Keratinocyte (primary cell): ENCODE measurements around the gene SCLY. TPM values are rescaled to one million over a fixed set of nuclear protein-coding genes. Genes with fewer than 3 reads are reported as not detected.

Source experiments
- DNase-seq: peaks from one replicate; pipeline ENCODE4 v3.0.0-alpha.2; 2011; ENCODE audit warnings: low read depth, missing footprints, low spot score
- FAIRE-seq: peaks from 2 replicates; lab custom pipeline; 2011; peaks lifted over from hg19 to GRCh38; lab: Jason Lieb, UNC
- H2AFZ ChIP-seq: 2 replicates; pipeline ENCODE4 v1.6.0; 2012; ENCODE audit warnings: low read length, control low read depth, inconsistent platforms; ENCODE audit not compliant: control insufficient read depth
- H3K27ac ChIP-seq: 2 replicates; pipeline ENCODE4 v1.5.1; 2011; ENCODE audit warnings: low read length; ENCODE audit not compliant: control insufficient read depth, insufficient read depth
- H3K27me3 ChIP-seq: 3 replicates; pipeline ENCODE4 v1.6.0; 2011; ENCODE audit warnings: low read length; ENCODE audit not compliant: control insufficient read depth, insufficient read depth; ENCODE audit errors: extremely low read depth
- H3K36me3 ChIP-seq, 2 experiments: 2 replicates in 1 of 2; 3 replicates in 1 of 2; pipeline ENCODE4 v1.5.1; 2011; ENCODE audit warnings: low read length in 2 of 2, mild to moderate bottlenecking in 1 of 2; ENCODE audit not compliant: control insufficient read depth in 2 of 2, insufficient read depth in 2 of 2; ENCODE audit errors: extremely low read depth in 1 of 2
- H3K4me1 ChIP-seq: 3 replicates; pipeline ENCODE4 v1.5.1; 2011; ENCODE audit warnings: low read length; ENCODE audit not compliant: control insufficient read depth, insufficient read depth; ENCODE audit errors: extremely low read depth
- H3K4me2 ChIP-seq: 3 replicates; pipeline ENCODE4 v1.6.0; 2011; ENCODE audit warnings: low read depth, low read length; ENCODE audit not compliant: control insufficient read depth, insufficient read depth; ENCODE audit errors: extremely low read depth
- H3K4me3 ChIP-seq, 3 experiments: fragments of 200-600 bp in 1 of 3; sonication (generic) in 1 of 3; 2 replicates in 2 of 3; 3 replicates in 1 of 3; pipeline ENCODE4 v1.5.1; 2011 to 2016; ENCODE audit warnings: low read length in 3 of 3, mild to moderate bottlenecking in 3 of 3, control low read depth in 2 of 3, inconsistent platforms in 1 of 3, low read depth in 1 of 3, mixed read lengths in 1 of 3, mixed run types in 1 of 3, moderate library complexity in 1 of 3; ENCODE audit not compliant: control insufficient read depth in 2 of 3, insufficient read depth in 2 of 3; ENCODE audit errors: extremely low read depth in 1 of 3
- H3K79me2 ChIP-seq: 2 replicates; pipeline ENCODE4 v1.6.0; 2012; ENCODE audit warnings: low read length; ENCODE audit not compliant: control insufficient read depth, insufficient read depth
- H3K9ac ChIP-seq: 3 replicates; pipeline ENCODE4 v1.6.0; 2011; ENCODE audit warnings: low read length; ENCODE audit not compliant: control insufficient read depth, insufficient read depth; ENCODE audit errors: extremely low read depth
- H3K9me1 ChIP-seq: 3 replicates; pipeline ENCODE4 v1.6.0; 2011; ENCODE audit warnings: low read length; ENCODE audit not compliant: control insufficient read depth, insufficient read depth; ENCODE audit errors: extremely low read depth
- H3K9me3 ChIP-seq: 2 replicates; pipeline ENCODE4 v1.5.1; 2012; ENCODE audit warnings: low read depth, low read length; ENCODE audit not compliant: control insufficient read depth
- H4K20me1 ChIP-seq: 3 replicates; pipeline ENCODE4 v1.6.0; 2011; ENCODE audit warnings: low read length; ENCODE audit not compliant: control insufficient read depth, insufficient read depth; ENCODE audit errors: extremely low read depth
- CTCF ChIP-seq, 3 experiments: IDR thresholded peaks in 1 of 3; conservative IDR thresholded peaks in 1 of 3; optimal IDR thresholded peaks in 1 of 3; 2 replicates in 2 of 3; 3 replicates in 1 of 3; pipeline versions ENCODE3 to v1.5.1; 2011; ENCODE audit warnings: low read length in 3 of 3, mild to moderate bottlenecking in 3 of 3, moderate library complexity in 2 of 3, control low read depth in 1 of 3, inconsistent platforms in 1 of 3; ENCODE audit not compliant: insufficient read depth in 2 of 3; ENCODE audit errors: extremely low read depth in 1 of 3
- EZH2 ChIP-seq: IDR thresholded peaks from one replicate; pipeline ENCODE4 v1.6.1; 2012; ENCODE audit warnings: inconsistent platforms, mild to moderate bottlenecking, low read length, moderate library complexity
- dilution Hi-C: fragments of 300-500 bp; cut with MboI; formaldehyde crosslinking; loops from one replicate; pipeline ENCODE4 v1.7.0; 2020; ENCODE audit warnings: low sequenced_read_pairs; ENCODE audit not compliant: extremely low pct_ligation_motif_present
- polyA plus RNA-seq, 5 experiments: library from polyadenylated mRNA; depleted of rRNA in 3 of 5; stranded (reverse) in 3 of 5; stranded (forward) in 1 of 5; unstranded in 1 of 5; fragments of >200 nt; gene quantifications; 1 replicate in 1 of 5; 2 replicates in 3 of 5; 3 replicates in 1 of 5; pipeline versions ENCODE4 v1.2.1 to v1.2.3, GENCODE V29; 2011 to 2012; ENCODE audit warnings: missing spikeins in 2 of 5, low read depth in 1 of 5, low replicate concordance in 1 of 5

SCLY gene
- polyA plus RNA-seq, 1 donor (not counting 4 experiments of a cell fraction or from before 2014, with no cell fraction given): 11.8 TPM

GRCh38 chr2:238075397-238075796 lies 14.6 kb downstream of the SCLY start:
- H2AFZ ChIP-seq: no peak overlapping the region
- no peak overlapping the region for H3K27ac ChIP-seq
- H3K9ac ChIP-seq: no peak overlapping the region
- FAIRE-seq (no peak), DNase-seq (no peak)
- H3K4me2 ChIP-seq: no peak overlapping the region
- no peaks in the 10 kb centered on the region for H3K79me2 ChIP-seq
- no peak overlapping the region for H3K4me3 ChIP-seq
- no peaks in the 10 kb centered on the region for H3K27me3 ChIP-seq
- H3K9me3 ChIP-seq: no peaks in the 10 kb centered on the region
- no peak for TF ChIP-seq CTCF (optimal IDR thresholded peaks at IDR 0.05 in 1 of 3, IDR thresholded peaks at IDR 0.05 in 1 of 3, conservative IDR thresholded peaks at IDR 0.05 in 1 of 3; ENCODE audit: extremely low read depth in 1 of 3, insufficient read depth in 2 of 3, low read length in 3 of 3)
- no peak for TF ChIP-seq EZH2
- H3K9me1 ChIP-seq: no peaks in the 10 kb centered on the region
- no peaks in the 10 kb centered on the region for H3K4me1 ChIP-seq
- H3K36me3 ChIP-seq: peaks cover 2 to 9% of the 10 kb centered on the region in 2 experiments
- no peaks in the 10 kb centered on the region for H4K20me1 ChIP-seq
- dilution Hi-C loops: no loop called here

- Histone ChIP-seq H3K4me3 (no peak overlapping the region), H4K20me1 (no peaks in the 10 kb centered on the region), H2AFZ (no peak overlapping the region), H3K9me1 (no peaks in the 10 kb centered on the region), H3K36me3 (peaks cover 9 to 24% of the 10 kb centered on the region in 2 experiments), H3K4me1 (no peaks in the 10 kb centered on the region), H3K27ac (no peak overlapping the region), H3K9me3 (no peaks in the 10 kb centered on the region), H3K27me3 (no peaks in the 10 kb centered on the region), H3K9ac (no peak overlapping the region), H3K79me2 (no peaks in the 10 kb centered on the region), H3K4me2 (no peak overlapping the region)
- no peak for TF ChIP-seq EZH2
- no peak for TF ChIP-seq CTCF (optimal IDR thresholded peaks at IDR 0.05 in 1 of 3, IDR thresholded peaks at IDR 0.05 in 1 of 3, conservative IDR thresholded peaks at IDR 0.05 in 1 of 3; ENCODE audit: extremely low read depth in 1 of 3, insufficient read depth in 2 of 3, low read length in 3 of 3)
- FAIRE-seq: no peak
- dilution Hi-C loops: no loop called here
- no peak for DNase-seq
Measured at GRCh38 chr2:238077292-238077691, 16.5 kb downstream of the SCLY start.
